Stimulated activated CD4-positive, alpha-beta T cell treated with anti-CD3 and anti-CD28 coated beads, Interleukin-1b, Interleukin-23, amount 100 ng/mL, for 24 hours (primary cell): ENCODE measurements around the gene GJC1.
"Not testable (repeated sequence)": the region's sequence is repeated elsewhere in the genome, so short reads cannot be mapped to it uniquely, and the experiment has no call there.

ENCODE experiments used
- DNase-seq, 4 experiments: peaks; one replicate each; pipeline ENCODE4 v3.0.0-alpha.2; 2020; ENCODE audit warnings: low read depth in 4 of 4, low spot score in 1 of 4

The GJC1 gene

DNA sequence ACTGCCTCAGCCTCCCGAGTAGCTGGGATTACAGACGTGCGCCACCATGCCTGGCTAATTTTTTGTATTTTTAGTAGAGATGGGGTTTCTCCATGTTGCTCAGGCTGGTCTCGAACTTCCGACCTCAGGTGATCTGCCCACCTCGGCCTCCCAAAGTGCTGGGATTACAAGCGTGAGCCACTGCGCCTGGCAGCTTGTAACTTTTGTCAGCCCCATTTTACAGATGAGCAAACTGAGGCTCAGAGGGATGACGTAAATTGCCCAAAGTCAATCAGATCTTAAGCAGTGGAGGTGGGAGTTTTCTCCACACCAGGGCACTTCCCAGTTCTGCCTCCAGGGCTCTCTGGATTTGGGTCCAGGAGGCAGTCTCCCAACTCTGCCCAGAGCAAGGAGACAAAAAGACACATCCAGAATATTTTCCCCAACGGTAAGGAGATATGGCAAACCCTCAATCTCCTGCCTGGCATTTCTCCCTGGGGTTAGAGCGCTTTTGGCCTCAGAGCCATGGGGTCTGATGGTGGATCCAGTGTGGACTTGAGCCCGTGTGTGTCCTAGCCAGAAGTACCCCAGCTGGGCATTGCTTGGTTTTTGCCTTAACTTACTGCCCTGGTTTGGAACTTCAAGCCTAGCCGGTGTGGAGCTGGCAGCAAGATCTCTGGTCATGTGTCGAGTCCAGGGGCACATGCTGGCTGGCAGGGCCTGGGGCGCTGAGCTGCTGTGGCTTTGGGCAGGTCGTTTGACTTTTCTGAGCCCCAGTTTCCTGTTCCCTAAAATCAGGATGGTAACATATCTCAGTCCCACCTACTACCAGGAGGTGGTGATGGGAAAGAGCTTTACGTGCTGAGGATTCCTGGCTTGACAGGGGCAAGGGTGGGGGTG, 67.9 kb downstream of the GJC1 start:
- DNase-seq, result no peak

DNA sequence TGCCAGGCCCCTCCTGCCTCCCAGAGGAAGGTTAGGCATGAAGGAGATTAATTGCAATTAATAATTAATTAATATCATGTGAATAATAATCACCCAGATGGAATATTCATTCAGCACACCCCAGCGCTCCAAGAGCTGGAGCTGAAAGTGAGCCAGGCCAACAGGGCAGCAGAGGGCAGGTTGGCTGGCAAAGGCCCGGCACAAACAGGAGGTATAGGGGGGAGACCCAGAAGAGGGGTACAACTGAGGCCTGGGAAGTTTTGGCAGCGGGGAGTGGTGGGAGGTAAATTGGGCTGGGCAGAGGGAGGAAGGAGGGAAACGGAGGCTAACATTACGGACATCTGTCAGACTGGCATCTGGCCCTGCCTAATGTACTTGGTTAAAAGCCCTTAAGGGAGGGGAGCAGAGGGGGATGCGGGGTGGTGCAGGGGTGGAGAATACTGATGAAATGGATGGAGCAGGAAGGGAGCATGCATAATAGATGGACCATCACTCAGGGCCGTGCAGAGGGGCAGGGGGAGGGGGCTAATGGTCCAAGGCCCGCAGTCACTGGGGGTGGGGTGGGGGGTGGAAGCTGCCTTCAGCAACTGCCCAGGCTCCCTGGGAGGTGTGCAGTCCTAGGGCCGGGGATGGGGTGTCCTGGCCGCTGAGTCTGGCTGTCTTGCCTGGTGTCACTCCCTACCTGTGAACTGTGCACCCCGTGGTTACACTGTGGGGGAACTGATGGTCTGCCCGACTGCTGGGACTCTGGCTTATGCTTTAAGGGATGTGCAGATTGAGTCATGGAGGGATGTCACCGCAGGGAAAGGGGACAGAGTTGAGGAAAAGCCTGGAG, 69.4 kb downstream of the GJC1 start:
- no peak for DNase-seq

DNA sequence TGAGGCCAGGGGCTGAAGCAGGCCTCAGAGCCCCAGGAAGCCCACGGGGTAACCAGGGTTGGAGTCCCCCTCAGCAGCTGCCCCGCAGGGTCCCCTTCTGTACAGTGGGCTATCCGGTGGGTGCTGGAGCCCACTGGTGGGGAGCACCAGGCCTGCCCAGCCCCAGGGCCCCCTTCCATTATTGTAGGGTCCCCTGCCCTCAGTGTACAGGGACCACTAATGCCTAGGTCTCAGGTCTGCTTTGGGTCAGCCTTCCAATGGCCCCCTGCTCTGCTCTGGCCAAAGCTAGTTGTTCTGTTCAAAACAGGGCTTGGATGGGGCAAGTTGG, 70.2 kb downstream of the GJC1 start:
- DNase-seq, result no peak

DNA sequence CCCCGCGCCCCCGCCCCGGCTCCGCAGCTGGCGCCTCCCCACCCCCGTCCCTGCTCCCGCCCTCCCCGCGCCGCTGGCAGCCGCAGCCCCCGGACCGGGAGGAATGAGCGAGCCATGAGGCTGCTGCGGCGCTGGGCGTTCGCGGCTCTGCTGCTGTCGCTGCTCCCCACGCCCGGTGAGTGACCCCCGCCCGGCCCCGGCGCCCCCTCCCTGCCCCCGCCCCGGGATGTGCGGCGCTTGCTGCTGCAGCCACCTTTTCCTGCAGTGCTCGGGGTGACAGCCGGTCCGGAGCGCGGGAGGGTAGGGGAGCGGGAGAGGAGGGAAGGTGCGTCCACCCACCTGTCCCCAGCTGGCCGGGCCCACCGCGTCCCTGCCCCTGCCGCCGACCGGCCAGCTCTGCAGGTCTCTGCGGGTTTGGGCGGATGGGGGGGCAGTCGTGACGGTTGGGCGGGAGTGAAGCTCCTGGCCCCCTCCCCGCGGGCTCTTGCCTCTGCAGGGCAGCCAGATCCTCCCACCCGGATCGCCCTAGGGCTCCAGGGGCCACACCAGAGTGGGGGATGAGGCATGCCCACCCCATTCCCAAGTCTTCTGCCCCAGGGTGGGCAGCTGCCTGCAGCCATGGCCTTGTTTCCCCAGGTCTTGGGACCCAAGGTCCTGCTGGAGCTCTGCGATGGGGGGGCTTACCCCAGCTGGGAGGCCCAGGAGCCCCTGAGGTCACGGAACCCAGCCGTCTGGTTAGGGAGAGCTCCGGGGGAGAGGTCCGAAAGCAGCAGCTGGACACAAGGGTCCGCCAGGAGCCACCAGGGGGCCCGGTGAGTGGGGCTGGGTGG, 70.8 kb downstream of the GJC1 start:
- no peak for DNase-seq

DNA sequence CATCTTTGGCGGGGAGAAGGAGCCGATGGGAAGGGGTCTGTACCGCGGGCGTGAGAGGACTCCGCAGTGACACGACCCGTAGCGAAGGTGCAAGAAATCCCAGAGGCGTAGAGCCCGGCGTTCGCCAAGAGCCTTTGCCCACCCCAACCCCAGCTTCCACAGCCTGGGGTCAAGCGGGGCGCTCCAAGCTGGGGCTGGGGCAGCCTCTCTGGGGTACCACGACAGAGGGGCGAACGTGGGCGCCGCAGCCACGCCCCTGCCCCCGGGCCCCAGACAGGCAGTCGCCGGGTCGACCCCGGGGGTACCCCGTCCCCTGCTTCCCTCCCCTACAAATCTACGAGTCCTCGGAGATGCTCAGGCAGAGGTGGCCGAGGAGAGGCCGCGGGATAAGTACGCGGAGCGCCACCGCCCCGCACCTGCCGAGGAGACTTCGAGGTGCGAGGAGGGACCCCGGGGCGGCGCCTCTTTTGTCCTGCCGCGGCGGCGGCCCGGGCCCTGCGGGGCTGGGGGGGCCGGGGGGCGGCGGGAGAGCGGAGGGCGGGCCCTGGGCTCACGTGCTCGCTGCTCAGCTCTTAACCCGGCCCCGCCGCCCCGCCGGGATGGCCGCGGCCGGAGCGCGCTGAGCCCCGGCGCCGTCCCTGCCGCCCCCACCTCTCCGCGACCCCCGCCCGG, 71.5 kb downstream of the GJC1 start, which contains the start of gene ADAM11:
ADAM11 (plus strand) TSS at position 575 of the 672 bp plus-strand sequence. CDS start 212 bp downstream, outside the sequence.
- DNase-seq, result no peak

DNA sequence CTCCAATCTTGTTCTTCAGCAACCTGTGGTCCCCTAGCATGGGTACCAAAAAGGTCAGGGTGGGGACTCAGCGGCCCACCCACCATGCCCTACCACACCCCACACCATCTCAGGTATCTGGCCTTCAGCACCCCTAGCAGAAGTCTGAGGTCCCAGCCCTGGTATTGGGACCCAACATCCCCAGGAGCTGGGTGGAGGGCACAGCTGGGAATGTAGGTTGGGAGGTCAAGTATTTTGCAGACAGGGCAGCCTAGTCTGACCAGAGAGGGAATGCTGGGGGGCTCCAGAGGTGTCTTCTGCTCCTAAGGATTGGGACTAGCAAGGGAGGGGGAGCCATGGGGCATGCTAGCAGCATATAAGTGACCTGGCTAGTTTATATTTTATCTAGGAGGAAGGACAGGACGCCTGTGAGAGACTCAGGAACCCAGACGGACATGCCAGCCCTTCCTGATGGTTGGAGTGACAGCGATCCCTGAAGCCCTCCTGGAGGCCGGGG, 72.1 kb downstream of the GJC1 start:
- DNase-seq, result no peak

DNA sequence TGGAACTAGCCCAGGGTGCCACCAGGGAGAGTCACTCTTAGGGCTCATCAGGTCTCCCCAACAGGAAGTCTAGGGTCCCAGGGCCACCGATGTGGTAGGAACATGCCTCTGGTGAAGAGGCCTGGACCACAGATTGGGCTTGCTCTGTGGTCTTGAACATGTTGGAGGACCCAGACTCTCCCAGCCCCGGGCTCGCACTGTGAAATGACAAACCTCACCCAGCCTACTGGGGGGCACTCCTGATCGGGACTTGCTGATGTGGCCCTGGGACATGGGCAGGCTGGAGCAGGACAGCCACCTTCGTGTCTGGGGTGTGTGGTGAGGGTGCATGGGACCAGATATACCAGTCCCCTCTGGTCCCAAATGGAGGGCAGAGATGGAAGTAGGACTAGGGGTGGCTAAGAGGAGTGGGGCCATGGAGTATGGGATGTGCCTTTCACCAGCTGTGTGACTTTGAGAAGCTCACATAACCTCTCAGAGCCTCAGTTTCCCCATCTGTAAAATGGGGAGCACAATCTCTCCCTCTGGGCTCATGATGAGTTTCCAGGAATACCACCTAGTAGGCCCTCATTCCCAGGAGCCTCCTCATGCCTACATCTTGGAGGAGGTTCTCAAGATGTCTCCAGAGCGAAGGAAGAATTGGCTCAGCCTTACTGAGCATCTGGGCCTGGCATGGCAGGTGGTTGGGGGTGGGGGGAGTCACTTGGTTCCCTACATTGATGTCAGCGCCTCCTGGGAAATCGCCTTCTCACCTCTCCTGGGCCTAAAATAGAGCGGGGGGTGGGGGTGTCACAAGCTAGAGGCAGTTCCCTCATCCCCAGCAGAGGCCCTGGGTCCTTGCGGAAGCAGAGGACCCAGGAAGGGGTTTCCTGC, 72.8 kb downstream of the GJC1 start:
- no peak for DNase-seq

DNA sequence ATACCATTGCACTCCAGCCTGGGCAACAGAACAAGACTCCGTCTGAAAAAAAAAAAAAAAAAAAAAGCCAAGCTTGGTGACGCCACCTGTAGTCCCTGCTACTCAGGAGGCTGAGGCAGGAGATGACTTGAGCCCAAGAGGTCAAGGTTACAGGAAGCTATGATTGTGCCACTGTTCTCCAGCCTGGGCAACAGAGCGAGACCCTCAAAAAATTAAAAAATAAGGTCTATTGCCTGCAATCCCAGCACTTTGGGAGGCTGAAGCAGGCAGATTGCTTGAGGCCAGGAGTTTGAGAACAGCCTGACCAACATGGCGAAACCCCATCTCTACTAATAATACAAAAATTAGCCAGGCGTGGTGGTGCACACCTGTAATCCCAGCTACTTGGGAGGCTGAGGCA, 74.9 kb downstream of the GJC1 start:
- DNase-seq, result not testable (repeated sequence)

DNA sequence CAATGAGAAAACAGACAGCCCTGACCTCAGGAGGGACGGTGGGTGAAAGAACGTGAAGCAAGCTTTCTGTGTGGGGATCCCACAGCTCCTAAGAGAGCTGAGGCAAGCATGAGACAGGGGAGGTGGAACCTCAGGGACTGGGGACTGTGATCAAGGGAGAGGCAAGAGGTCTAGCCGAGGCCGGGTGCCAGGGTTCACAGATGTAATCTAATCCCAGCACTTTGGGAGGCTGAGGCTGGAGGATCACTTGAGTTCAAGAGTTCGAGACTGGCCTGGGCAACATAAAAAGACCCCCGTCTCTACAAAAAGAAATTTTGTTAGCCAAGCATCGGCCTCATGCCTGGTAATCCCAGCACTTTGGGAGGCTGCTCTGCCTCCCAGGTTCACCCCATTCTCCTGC, 75.8 kb downstream of the GJC1 start:
- DNase-seq, result no peak

DNA sequence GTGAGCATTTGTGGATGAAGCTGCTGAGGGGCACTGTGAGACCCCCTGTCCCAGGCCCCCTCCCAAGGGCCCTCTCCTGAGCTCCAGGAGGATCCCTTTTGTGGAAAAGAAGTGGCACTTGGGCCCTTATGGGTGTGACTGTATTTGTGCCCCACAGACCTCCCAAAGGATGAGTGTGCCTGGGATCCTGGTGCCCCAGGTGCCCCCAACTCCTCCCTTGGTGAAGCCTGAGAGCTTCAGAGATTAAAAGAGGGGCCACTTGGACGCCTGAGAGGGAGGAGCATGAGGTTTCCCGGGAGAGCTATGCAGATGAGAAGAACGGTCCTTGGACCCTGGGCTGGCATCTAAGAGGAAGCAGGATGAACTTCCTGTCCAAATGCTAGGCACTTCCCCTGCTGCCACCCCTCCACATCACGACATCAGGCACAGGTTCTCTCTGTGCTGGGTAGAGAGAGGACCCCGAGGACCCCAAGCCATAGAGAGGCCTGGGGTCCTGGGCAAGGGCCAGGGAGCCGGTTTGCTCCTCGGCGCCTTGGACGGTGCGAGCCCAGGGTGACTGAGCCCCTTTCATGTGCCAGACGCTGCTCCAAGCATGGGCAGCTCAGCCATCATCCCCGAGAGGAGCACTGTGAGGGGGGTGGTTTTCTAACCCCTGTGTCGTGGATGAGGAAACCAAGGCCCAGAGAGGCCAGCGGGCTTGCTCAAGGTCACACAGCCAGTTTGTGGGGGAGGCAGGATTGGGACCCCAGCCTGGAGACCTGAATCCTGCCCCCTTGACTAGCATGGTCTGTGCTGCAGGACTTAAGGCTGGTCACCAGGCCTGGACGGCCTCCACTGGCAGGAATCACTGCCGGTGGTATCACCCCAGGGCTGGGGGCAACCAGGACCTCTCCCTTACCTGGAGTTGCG, 76.9 kb downstream of the GJC1 start:
- DNase-seq, result no peak

DNA sequence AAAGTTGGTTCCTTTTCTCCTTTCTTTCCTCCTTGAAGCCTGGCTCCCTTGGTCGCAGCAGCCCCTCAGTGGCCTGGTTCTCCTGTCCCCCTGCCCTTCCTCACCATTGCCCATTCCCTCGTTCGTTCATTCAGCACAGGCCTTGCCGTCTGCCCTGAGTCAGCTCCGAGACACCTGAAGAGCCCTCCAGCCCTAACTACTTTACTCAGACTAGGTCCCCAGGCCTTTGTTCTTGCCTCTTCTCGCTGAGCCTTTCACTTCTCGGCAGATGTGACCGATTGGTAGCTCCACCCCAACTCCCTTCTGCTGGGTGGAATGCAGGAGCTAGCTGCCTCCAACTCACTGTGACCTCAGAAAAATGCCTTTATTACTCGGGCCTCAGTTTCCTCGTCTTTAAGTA, 78.3 kb downstream of the GJC1 start:
- no peak for DNase-seq

DNA sequence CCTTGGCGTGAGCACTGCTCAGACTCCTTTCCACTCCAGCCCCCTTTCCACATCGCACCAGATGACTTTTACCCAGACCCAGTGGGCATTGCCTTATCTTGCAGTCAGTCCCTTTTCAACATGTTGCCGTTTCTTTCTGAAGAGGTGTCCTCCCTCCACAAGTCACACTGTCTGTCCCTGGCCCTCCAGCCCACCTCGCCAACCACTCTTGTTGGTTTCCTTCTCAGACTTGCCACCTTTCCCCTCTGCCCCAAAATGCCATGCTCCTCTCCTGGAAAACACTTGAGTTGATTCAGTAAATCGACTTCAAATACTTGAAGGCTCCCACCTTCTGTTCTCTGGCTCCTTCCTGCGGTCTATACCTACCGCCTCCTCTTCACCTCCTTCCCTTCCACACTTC, 78.8 kb downstream of the GJC1 start:
- no peak for DNase-seq

DNA sequence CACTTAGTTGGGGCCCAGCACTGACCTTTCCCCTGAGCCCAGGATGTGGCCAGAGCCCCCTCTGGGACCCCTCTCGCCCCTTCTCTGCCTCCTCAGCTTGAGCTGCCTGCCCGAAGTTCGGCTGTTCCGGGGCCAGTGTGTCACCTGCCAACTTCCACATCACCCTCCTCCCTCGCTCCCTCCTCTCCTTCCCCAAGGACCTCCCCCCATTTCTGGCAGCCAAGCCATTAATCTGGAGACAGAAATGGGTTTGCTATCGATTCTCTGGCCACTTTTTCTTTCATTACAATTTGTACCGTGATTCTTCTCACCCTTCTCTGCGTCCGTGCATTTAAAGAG, 80.1 kb downstream of the GJC1 start:
- DNase-seq, result no peak

DNA sequence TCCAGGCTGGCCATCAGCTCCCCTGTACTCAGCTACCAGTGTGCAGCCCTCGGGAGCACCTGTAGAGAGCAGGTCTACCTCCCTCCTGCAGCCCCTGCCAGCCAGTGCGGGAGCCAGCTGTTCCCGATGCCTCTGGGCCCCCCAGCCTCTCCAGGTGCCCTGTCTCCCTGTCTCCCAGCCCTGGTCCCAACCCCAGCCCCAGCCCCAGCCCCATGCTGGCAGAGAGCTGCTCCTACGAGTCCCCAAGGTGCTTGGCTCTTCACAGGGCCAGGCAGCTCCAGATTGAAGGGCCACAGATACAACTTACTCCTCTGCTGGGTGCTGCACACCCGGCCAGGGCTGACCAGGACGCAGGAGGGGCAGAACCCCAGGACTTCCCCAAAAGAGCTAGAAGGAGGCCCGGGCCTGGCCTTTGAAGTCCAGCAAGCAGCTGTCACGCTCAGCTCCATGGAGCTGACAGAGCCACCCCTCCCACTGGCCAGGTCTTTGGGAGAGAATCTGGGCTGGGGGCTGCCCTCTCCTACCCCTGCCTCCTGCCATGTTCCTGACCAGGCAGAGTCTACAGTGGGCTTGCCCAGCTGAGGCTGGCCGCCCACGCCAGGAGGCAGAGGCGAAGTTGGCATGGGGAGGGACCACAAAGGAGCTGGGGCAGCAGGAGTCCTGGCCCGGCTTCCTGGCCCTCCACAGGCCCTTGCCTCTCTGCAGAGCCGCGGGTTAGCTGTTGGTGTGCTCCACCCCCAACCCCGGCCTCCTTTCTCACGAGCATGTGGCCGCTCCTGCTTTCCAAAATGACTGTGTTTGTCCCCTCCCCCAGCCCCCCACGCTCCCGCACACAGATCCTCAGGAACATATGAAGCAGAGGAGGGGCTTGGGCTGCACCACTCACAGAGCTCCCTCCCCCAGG, 80.8 kb downstream of the GJC1 start:
- no peak for DNase-seq
